Measurements from ENCODE around the gene SERPINA5.
"Not testable (repeated sequence)": the region's sequence is repeated elsewhere in the genome, so short reads cannot be mapped to it uniquely, and the experiment has no call there.

The SERPINA5 gene

GRCh38 chr14:94624537-94625352, 43.5 kb downstream of the SERPINA5 start:
- DNase-seq, result no peak

DNA sequence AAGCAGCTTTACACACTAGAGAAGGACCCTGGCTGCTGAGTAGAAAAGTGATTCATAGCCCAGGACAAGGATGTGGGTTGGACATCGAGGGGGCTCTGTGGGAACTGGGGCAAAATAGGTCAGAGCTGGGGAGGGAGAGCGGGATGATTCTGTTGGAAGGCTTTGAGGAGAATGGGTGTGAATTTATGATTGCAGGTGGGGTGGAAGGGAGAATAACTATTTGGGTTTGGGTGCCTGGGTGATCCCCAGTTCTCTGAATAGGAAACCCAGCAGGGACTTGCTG, 44.1 kb downstream of the SERPINA5 start:
- no peak for DNase-seq

DNA sequence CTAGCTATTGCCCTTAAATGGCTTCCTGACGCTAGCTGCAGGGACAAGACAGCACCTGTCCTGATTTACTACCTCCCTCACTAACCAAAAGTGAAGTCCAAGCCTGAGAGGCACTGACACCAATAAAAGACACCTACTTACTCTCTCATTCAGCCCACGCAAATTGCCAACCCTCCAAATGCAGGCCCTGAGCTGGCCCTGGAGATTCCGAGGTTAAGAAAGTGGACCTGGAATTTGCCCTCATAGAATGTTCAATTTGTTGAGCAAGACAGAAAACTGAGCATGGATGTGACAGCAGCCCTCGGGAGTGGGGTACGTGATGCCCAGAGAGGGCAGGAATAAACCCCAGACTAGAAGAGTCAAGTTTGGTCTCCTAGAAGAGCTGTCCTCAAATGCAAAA, 47.4 kb downstream of the SERPINA5 start:
- no peak for DNase-seq

- DNase-seq, result no peak
Measured at GRCh38 chr14:94630396-94630795, 49.2 kb downstream of the SERPINA5 start.

DNA sequence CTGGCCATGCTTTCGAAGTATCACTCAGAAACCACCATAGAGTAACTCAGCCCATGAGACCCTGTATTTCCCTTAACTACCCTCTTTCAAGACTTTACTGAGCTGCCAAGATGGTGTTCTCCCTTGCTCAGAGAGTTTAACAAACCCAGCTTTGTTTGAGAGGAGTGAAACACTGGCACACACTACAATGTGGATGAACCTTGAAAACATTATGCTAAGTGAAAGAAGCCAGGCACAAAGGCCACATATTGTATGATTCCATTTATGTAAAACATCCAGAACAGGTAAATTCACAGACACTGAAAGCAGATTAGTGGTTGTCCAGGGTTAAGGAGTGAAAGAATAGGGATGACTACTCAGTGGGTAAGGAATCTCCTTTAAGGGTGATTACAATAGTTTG, 49.8 kb downstream of the SERPINA5 start:
- DNase-seq, result no peak

DNA sequence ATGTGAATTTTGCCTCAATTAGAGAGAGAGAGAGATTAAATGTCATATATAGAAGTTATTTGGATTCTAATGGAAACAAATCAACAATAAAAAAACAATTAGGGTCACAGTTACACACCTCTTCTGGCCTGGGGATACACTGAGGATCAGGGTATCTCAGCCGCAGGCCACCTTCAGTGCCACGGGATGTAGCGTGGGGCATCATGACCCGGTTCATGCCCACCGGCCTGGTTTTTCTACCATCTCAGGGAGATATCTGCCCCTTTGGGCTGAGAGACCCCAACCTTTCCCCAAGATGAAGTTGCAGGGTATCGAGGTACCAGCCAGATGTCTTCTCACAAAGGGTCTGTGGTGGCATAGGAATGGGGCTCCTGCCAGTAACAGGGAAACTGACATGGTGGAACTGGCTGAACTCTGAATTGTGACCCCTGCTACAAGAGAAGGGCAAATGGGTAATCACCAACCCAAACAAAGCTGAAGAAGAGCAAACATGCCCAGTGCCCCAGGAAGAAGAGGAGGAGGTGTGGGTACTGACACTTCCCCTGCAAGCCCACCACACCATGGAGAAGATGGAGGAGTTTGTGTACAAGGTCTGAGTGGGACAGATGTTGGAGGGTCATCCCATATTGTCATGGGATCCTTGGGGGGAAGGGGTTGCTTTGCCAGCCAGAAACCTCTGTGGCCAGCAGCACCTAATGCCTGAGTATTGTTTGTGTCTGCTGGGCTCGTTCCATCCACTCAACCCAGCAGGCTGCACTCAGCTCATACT, 50.5 kb downstream of the SERPINA5 start:
- DNase-seq, result no peak

- no peak for DNase-seq
Measured at GRCh38 chr14:94632305-94632590, 51.0 kb downstream of the SERPINA5 start.

DNA sequence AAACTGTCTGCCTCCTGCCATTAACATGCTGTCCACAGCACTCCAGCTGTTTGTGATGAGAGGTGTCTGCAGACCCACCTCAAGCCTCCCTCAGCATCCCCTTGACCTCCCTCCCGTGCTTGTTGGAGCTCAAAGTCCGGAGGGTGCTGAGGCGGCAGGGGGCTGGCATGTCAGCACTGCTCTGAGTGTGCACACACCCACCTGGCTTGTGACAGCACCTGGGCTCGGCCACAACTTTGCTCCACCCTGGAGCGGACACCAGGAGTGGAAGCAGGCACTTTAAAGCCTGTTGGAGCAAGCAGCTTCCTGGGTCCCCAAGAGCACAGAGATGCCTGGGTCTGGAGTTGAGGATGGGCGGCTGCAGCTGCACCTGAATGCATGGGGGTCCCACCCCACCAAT, 51.9 kb downstream of the SERPINA5 start:
- DNase-seq, result no peak

DNA sequence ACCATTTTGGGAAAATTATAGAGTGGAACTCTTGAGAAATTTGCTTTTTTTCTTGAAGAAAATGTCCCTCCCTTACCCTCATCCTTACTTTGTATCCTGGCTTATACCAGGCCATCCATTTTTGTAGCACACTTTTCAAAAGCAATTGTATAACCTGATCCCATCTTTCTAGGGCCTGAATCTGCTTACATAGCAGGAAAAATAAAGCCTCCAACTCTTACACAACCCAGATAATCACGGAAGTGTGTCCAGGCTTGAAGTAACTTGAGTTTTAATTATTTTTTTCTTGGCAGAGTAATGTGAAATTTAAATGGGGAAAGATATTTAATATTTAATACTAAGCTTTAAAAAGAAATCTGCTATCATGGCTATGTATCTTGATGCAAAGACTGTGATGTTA, 53.9 kb downstream of the SERPINA5 start:
- no peak for DNase-seq

DNA sequence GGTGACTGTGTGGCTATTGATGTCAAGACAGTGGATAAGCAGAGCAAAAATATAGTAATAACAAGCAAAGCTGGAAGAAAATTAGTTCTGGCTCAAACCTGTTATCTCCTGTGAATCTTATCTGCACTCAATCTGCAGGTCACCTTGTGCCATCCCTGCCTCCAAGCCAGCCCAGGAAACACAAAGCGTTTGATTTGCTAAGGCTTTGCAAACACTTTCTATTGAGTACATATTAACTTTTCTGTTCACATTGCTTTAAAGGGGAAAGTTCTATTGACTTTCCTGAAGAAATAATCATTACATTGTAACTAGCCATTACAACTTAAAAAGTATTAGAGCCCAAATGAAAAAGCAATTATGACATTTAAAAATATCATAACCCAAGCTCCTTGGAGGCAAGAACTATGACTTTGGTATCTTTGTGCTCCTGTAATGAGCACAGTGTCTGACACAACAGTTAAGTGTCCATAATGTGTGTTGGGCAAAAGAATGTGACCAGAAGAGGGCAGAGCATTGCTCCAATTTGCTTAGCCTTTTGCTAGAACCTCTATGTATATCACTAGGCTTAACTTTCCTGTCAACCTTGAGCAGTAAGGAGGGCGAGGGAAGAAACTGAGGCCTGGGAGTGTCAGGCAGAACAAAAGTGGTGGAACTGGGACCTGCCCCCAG, 55.7 kb downstream of the SERPINA5 start:
- DNase-seq, result no peak

GRCh38 chr14:94637814-94638213, 56.6 kb downstream of the SERPINA5 start:
- not testable (repeated sequence) for DNase-seq

GRCh38 chr14:94638339-94638738, 57.1 kb downstream of the SERPINA5 start:
- DNase-seq, result no peak

- DNase-seq, result peak; percentile 42
Measured at GRCh38 chr14:94638961-94639817, 58.0 kb downstream of the SERPINA5 start.

GRCh38 chr14:94640721-94641631, 59.8 kb downstream of the SERPINA5 start:
- DNase-seq, result peak; percentile 65

- DNase-seq, result peak; percentile 26
Measured at GRCh38 chr14:94641632-94641955, 60.4 kb downstream of the SERPINA5 start.

Measured in islet precursor cell (in vitro differentiated cells).